CD4-positive, alpha-beta T cell (primary cell): ENCODE measurements around the gene ANKRD33B. TPM values are rescaled to one million over a fixed set of nuclear protein-coding genes. Genes with fewer than 3 reads are reported as not detected.
"Not testable (repeated sequence)": the region's sequence is repeated elsewhere in the genome, so short reads cannot be mapped to it uniquely, and the experiment has no call there.

Experiments
- ATAC-seq: fragments of 200-7000 bp; cut with Tn5 transposase; one replicate; pipeline ENCODE4 v1.10.0; 2022; ENCODE audit warnings: mild to moderate bottlenecking; ENCODE audit not compliant: poor library complexity
- CTCF ChIA-PET: fragments of 350-600 bp; sonication (Branson Sonifier 250); formaldehyde crosslinking; loops from one replicate; lab custom pipeline; 2021; ENCODE audit warnings: antibody characterized with exemption, inconsistent platforms; lab: Charles Lee
- POLR2A ChIA-PET: fragments of 350-600 bp; sonication (Branson Sonifier 250); formaldehyde crosslinking; loops from one replicate; lab custom pipeline; 2021; ENCODE audit warnings: antibody characterized with exemption, inconsistent platforms; lab: Charles Lee
- DNase-seq, 14 experiments: peaks; one replicate each; pipeline ENCODE4 v3.0.0-alpha.2; 2013 to 2020; ENCODE audit warnings: mixed read lengths in 2 of 14
- H3K27ac ChIP-seq, 2 donors: one replicate each; pipeline versions ENCODE4 v1.5.1 to v1.7.0; 2013; ENCODE audit warnings: low read length in 2 of 2, low read depth in 1 of 2, mild to moderate bottlenecking in 1 of 2
- H3K27me3 ChIP-seq, 2 experiments: 1 replicate in 1 of 2; 2 replicates in 1 of 2; pipeline versions ENCODE4 v1.6.1 to v1.7.0; 2013; ENCODE audit warnings: low read length in 2 of 2, control low read depth in 1 of 2, mild to moderate bottlenecking in 1 of 2, moderate library complexity in 1 of 2; ENCODE audit not compliant: insufficient read depth in 2 of 2, control insufficient read depth in 1 of 2
- H3K36me3 ChIP-seq: one replicate; pipeline ENCODE4 v1.6.1; 2013; ENCODE audit warnings: low read length, control low read depth; ENCODE audit not compliant: insufficient read depth
- H3K4me1 ChIP-seq: one replicate; pipeline ENCODE4 v1.6.1; 2013; ENCODE audit warnings: low read length, control low read depth; ENCODE audit not compliant: insufficient read depth
- H3K4me3 ChIP-seq: one replicate; pipeline ENCODE4 v1.5.1; 2013; ENCODE audit warnings: mild to moderate bottlenecking, low read length, moderate library complexity
- H3K9me3 ChIP-seq, 2 experiments: 1 replicate in 1 of 2; 2 replicates in 1 of 2; pipeline versions ENCODE4 v1.6.1 to v1.7.0; 2013; ENCODE audit warnings: low read length in 2 of 2, mild to moderate bottlenecking in 2 of 2, control low read depth in 1 of 2, moderate library complexity in 1 of 2; ENCODE audit not compliant: control insufficient read depth in 1 of 2, insufficient read depth in 1 of 2
- H3K27ac Mint-ChIP-seq: one replicate; pipeline ENCODE4 v1.8.0; 2020; ENCODE audit warnings: mixed read lengths
- H3K27me3 Mint-ChIP-seq: one replicate; pipeline ENCODE4 v1.8.0; 2021; ENCODE audit warnings: mixed read lengths
- H3K36me3 Mint-ChIP-seq: one replicate; pipeline ENCODE4 v1.8.0; 2021; ENCODE audit warnings: low read depth, mixed read lengths
- H3K4me1 Mint-ChIP-seq: one replicate; pipeline ENCODE4 v1.8.0; 2021; ENCODE audit warnings: low read depth, mixed read lengths
- H3K4me3 Mint-ChIP-seq: one replicate; pipeline ENCODE4 v1.8.0; 2020; ENCODE audit warnings: mild to moderate bottlenecking, mixed read lengths
- H3K9me3 Mint-ChIP-seq: one replicate; pipeline ENCODE4 v1.8.0; 2020; ENCODE audit warnings: mixed read lengths
- CTCF ChIP-seq: fragments of 200-600 bp; IDR thresholded peaks from one replicate; pipeline ENCODE4 v1.8.0; 2022; ENCODE audit warnings: antibody characterized with exemption, mild to moderate bottlenecking
- intact Hi-C, 2 experiments: fragments of 100-400 bp; cut with DNase I in 1 of 2; cut with micrococcal nuclease in 1 of 2; formaldehyde crosslinking; loops; one replicate each; pipeline versions ENCODE4 v1.15.1 to v1.9.0; 2023 to 2025; cut with DNase I, micrococcal nuclease
- total RNA-seq, 174 experiments: library from RNA in 2 of 174; stranded (reverse) in 2 of 174; gene quantifications; one replicate each; pipeline ENCODE4 v1.2.3 and lab custom pipeline; 2021 to 2026

ANKRD33B gene
- total RNA-seq, 2 experiments from 2014 or later = 0.99 to 1.3 TPM

GRCh38 chr5:10573487-10574145, 9.7 kb downstream of the ANKRD33B start:
- Histone ChIP-seq H3K9me3 (no peaks in the 10 kb centered on the region), H3K4me3 (no peak overlapping the region), H3K36me3 (no peaks in the 10 kb centered on the region), H3K27me3 (no peaks in the 10 kb centered on the region), H3K27ac (no peak overlapping the region), H3K4me1 (peaks cover under 1% of the 10 kb centered on the region)
- H3K27ac Mint-ChIP-seq = no peak overlapping the region
- DNase-seq = no peak
- H3K4me1 Mint-ChIP-seq = peaks cover 5% of the 10 kb centered on the region
- ChIA-PET POLR2A (no interaction called here), CTCF (no interaction called here)
- no peaks in the 10 kb centered on the region for H3K27me3 Mint-ChIP-seq
- TF ChIP-seq CTCF = no peak
- no peak for ATAC-seq
- H3K36me3 Mint-ChIP-seq = no peaks in the 10 kb centered on the region
- H3K9me3 Mint-ChIP-seq = no peaks in the 10 kb centered on the region
- no peak overlapping the region for H3K4me3 Mint-ChIP-seq
- intact Hi-C loops = no loop called here

- DNase-seq, H3K9me3 ChIP-seq, H3K36me3 Mint-ChIP-seq, H3K27me3 ChIP-seq, H3K27ac ChIP-seq, H3K36me3 ChIP-seq, H3K9me3 Mint-ChIP-seq, POLR2A ChIA-PET, H3K4me3 Mint-ChIP-seq, ATAC-seq, H3K27ac Mint-ChIP-seq, H3K4me3 ChIP-seq, H3K4me1 ChIP-seq, CTCF ChIA-PET, H3K27me3 Mint-ChIP-seq, intact Hi-C loops: not testable (repeated sequence)
- H3K4me1 Mint-ChIP-seq = peaks cover 18% of the 10 kb centered on the region
These were observed 11.0 kb downstream of the ANKRD33B start for GRCh38 chr5:10574879-10575278.

- Histone ChIP-seq H3K9me3 (no peaks in the 10 kb centered on the region), H3K36me3 (no peaks in the 10 kb centered on the region), H3K27me3 (no peaks in the 10 kb centered on the region), H3K27ac (no peak overlapping the region), H3K4me3 (no peak overlapping the region), H3K4me1 (peaks cover 8% of the 10 kb centered on the region)
- Mint-ChIP-seq H3K27me3 (no peaks in the 10 kb centered on the region), H3K36me3 (no peaks in the 10 kb centered on the region), H3K27ac (no peak overlapping the region), H3K4me3 (no peak overlapping the region), H3K9me3 (no peaks in the 10 kb centered on the region), H3K4me1 (peaks cover 20% of the 10 kb centered on the region)
- ChIA-PET CTCF (no interaction called here), POLR2A (no interaction called here)
- ATAC-seq (no peak), DNase-seq (no peak)
- intact Hi-C loops = no loop called here
- no peak for TF ChIP-seq CTCF
These were observed 12.4 kb downstream of the ANKRD33B start for GRCh38 chr5:10576121-10576789.
